Fibroblast of lung (primary cell): ENCODE data around the gene ARF1.

Experiments
- CTCF ChIP-seq, 2 donors: IDR thresholded peaks in 1 of 2; conservative IDR thresholded peaks in 1 of 2; 1 replicate in 1 of 2; 2 replicates in 1 of 2; pipeline ENCODE4 v1.5.1; 2011 to 2012; ENCODE audit warnings: low read length in 2 of 2, control low read depth in 1 of 2, inconsistent platforms in 1 of 2, low read depth in 1 of 2, mild to moderate bottlenecking in 1 of 2
- EZH2 ChIP-seq: IDR thresholded peaks from 2 replicates; pipeline ENCODE4 v1.5.1; 2012; ENCODE audit warnings: low read length, control low read depth, mild to moderate bottlenecking; ENCODE audit errors: missing control alignments

GRCh38 chr1:228125185-228125584 is 42.7 kb downstream of the ARF1 start:
- TF ChIP-seq CTCF (conservative IDR thresholded peaks at IDR 0.05 in 1 of 2, IDR thresholded peaks at IDR 0.05 in 1 of 2; ENCODE audit: low read depth in 1 of 2, low read length in 2 of 2) (no peak), EZH2 (no peak)
